ENCODE measurements around the gene NEDD9. TPM values are rescaled to one million over a fixed set of nuclear protein-coding genes. Genes with fewer than 3 reads are reported as not detected.
A peak's percentile ranks its signal among the peaks of the same experiment; 100 is the strongest.

NEDD9 gene
- total and polyA plus RNA-seq, 2 of the 13 experiments (the other 11 are each of a cell fraction or from before 2014, with no cell fraction given) = 27.1 to 389 TPM

- peak; percentile 72 for TF ChIP-seq PRDM10 (CRISPR knock-in tag; IDR thresholded peaks at IDR 0.05; ENCODE audit: low read depth)
- TF ChIP-seq SATB2 (CRISPR knock-in tag; IDR thresholded peaks at IDR 0.05) = no peak
- TF ChIP-seq KDM2A (CRISPR knock-in tag; IDR thresholded peaks at IDR 0.05; ENCODE audit: borderline replicate concordance, low read depth) = 0 out of 2 replicates have a peak, but pooled peaks have one; percentile 18
- no peak for TF ChIP-seq ZNF432 (CRISPR knock-in tag; IDR thresholded peaks at IDR 0.05; ENCODE audit: borderline replicate concordance)
- no peak for TF ChIP-seq ZNF563 (CRISPR knock-in tag; IDR thresholded peaks at IDR 0.05)
- no peak for TF ChIP-seq ZSCAN20 (CRISPR knock-in tag; IDR thresholded peaks at IDR 0.05; ENCODE audit: borderline replicate concordance)
- TF ChIP-seq ZNF879 (CRISPR knock-in tag; IDR thresholded peaks at IDR 0.05) = no peak
- TF ChIP-seq ZNF44 (CRISPR knock-in tag; IDR thresholded peaks at IDR 0.05) = 0 out of 2 replicates have a peak, but pooled peaks have one; percentile 34
- no peak for TF ChIP-seq CENPX (CRISPR knock-in tag; IDR thresholded peaks at IDR 0.05)
- TF ChIP-seq ZNF703 (CRISPR knock-in tag; IDR thresholded peaks at IDR 0.05; ENCODE audit: borderline replicate concordance) = no peak
- TF ChIP-seq ZNF605 (CRISPR knock-in tag; IDR thresholded peaks at IDR 0.05) = peak; percentile 42; the same call in 1 of the 2 replicates
- TF ChIP-seq ZSCAN12 (CRISPR knock-in tag; IDR thresholded peaks at IDR 0.05) = no peak
- TF ChIP-seq, protein P1, sequence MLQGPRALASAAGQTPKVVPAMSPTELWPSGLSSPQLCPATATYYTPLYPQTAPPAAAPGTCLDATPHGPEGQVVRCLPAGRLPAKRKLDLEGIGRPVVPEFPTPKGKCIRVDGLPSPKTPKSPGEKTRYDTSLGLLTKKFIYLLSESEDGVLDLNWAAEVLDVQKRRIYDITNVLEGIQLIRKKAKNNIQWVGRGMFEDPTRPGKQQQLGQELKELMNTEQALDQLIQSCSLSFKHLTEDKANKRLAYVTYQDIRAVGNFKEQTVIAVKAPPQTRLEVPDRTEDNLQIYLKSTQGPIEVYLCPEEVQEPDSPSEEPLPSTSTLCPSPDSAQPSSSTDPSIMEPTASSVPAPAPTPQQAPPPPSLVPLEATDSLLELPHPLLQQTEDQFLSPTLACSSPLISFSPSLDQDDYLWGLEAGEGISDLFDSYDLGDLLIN (CRISPR knock-in tag; IDR thresholded peaks at IDR 0.05; ENCODE audit: borderline replicate concordance) = no peak
- peak; percentile 78; the same call in 1 of the 2 replicates for TF ChIP-seq ZNF547 (CRISPR knock-in tag; IDR thresholded peaks at IDR 0.05)
- TF ChIP-seq, protein P2, sequence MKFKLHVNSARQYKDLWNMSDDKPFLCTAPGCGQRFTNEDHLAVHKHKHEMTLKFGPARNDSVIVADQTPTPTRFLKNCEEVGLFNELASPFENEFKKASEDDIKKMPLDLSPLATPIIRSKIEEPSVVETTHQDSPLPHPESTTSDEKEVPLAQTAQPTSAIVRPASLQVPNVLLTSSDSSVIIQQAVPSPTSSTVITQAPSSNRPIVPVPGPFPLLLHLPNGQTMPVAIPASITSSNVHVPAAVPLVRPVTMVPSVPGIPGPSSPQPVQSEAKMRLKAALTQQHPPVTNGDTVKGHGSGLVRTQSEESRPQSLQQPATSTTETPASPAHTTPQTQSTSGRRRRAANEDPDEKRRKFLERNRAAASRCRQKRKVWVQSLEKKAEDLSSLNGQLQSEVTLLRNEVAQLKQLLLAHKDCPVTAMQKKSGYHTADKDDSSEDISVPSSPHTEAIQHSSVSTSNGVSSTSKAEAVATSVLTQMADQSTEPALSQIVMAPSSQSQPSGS (CRISPR knock-in tag; IDR thresholded peaks at IDR 0.05) = peak; percentile 81
- TF ChIP-seq THAP7 (CRISPR knock-in tag; IDR thresholded peaks at IDR 0.05) = no peak
- TF ChIP-seq, protein P3, sequence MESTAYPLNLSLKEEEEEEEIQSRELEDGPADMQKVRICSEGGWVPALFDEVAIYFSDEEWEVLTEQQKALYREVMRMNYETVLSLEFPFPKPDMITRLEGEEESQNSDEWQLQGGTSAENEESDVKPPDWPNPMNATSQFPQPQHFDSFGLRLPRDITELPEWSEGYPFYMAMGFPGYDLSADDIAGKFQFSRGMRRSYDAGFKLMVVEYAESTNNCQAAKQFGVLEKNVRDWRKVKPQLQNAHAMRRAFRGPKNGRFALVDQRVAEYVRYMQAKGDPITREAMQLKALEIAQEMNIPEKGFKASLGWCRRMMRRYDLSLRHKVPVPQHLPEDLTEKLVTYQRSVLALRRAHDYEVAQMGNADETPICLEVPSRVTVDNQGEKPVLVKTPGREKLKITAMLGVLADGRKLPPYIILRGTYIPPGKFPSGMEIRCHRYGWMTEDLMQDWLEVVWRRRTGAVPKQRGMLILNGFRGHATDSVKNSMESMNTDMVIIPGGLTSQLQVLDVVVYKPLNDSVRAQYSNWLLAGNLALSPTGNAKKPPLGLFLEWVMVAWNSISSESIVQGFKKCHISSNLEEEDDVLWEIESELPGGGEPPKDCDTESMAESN (CRISPR knock-in tag; conservative IDR thresholded peaks at IDR 0.05) = peak; percentile 87; the same call in 1 of the 2 replicates
- no peak for TF ChIP-seq KLF6 (CRISPR knock-in tag; IDR thresholded peaks at IDR 0.05)
- TF ChIP-seq SP1 (IDR thresholded peaks at IDR 0.05) = no peak
- TF ChIP-seq SP1 (CRISPR knock-in tag; IDR thresholded peaks at IDR 0.05) = no peak
- TF ChIP-seq ZNF101 (CRISPR knock-in tag; IDR thresholded peaks at IDR 0.05; ENCODE audit: borderline replicate concordance, low read depth) = no peak
These were observed 29.8 kb downstream of the NEDD9 start (continued) for GRCh38 chr6:11202513-11203305.

Data from HepG2 (cell line).